Stimulated activated naive CD8-positive, alpha-beta T cell treated with anti-CD3 and anti-CD28 coated beads, Interleukin-15, amount 100 ng/mL, for 72 hours (primary cell): ENCODE measurements around the gene LRIT1.

Source experiments
- ATAC-seq: fragments of 150-1000 bp; cut with Tn5 transposase; 2 replicates; pipeline ENCODE4 v1.10.0; 2021; ENCODE audit warnings: mild to moderate bottlenecking, moderate library complexity
- DNase-seq, 2 donors: peaks; one replicate each; pipeline ENCODE4 v3.0.0; 2021 to 2022
- H3K27ac Mint-ChIP-seq, 2 donors: one replicate each; pipeline ENCODE4 v1.8.0; 2022; ENCODE audit warnings: mild to moderate bottlenecking in 2 of 2, mixed read lengths in 2 of 2, moderate library complexity in 2 of 2
- H3K27me3 Mint-ChIP-seq: one replicate; pipeline ENCODE4 v1.8.0; 2022; ENCODE audit warnings: mixed read lengths
- H3K4me1 Mint-ChIP-seq: one replicate; pipeline ENCODE4 v1.8.0; 2022; ENCODE audit warnings: mild to moderate bottlenecking, mixed read lengths
- H3K4me3 Mint-ChIP-seq, 2 donors: one replicate each; pipeline ENCODE4 v1.8.0; 2022; ENCODE audit warnings: mild to moderate bottlenecking in 2 of 2, mixed read lengths in 2 of 2, moderate library complexity in 1 of 2
- H3K9me3 Mint-ChIP-seq, 2 donors: one replicate each; pipeline ENCODE4 v1.8.0; 2022; ENCODE audit warnings: mixed read lengths in 2 of 2

LRIT1 gene

GRCh38 chr10:84194424-84195043, 46.8 kb downstream of the LRIT1 start, which contains the start of gene CDHR1:
TSS of gene CDHR1 (plus strand) at chr10:84194537. CDS start at chr10:84194761, 224 bp downstream.
- H3K9me3 Mint-ChIP-seq: no peaks in the 10 kb centered on the region

GRCh38 chr10:84193846-84194423, 47.4 kb downstream of the LRIT1 start:
- DNase-seq (no peak), ATAC-seq (no peak)
- Mint-ChIP-seq H3K4me1 (peaks cover 14% of the 10 kb centered on the region), H3K27me3 (peaks cover 46% of the 10 kb centered on the region), H3K4me3 (peak overlapping the region; percentile 19 to 77), H3K27ac (no peak overlapping the region), H3K9me3 (no peaks in the 10 kb centered on the region)

More at GRCh38 chr10:84194424-84195043, 46.8 kb downstream of the LRIT1 start, which contains the start of gene CDHR1:
- Mint-ChIP-seq H3K27ac (no peak within 1 kb of the TSS), H3K4me1 (peaks cover 14% of the 10 kb centered on the region), H3K27me3 (peaks cover 46% of the 10 kb centered on the region), H3K4me3 (peak within 1 kb of the TSS; percentile 42 to 77)
- DNase-seq (peak; percentile 32 to 49), ATAC-seq (peak; percentile 71)

DNA sequence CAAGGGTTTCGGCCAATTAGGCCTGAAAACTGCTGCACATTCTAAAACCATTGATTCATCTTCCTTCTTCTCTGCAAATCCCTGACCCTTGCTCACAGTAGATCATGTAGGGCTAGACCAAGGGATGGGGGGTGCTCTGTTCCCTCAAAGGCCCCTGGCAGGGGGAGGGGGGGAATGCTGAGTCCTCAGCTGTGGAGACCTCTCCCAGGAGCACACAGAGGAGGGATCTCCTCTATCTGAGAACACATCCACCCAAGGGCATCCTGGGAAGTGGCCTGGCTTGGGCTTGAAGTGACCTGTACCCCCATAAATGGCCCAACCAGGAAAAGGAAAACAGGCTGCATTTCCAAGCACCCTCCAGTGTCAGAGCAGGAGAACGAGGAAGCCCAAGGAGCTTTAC, 48.0 kb downstream of the LRIT1 start:
- Mint-ChIP-seq H3K27ac (no peak overlapping the region), H3K4me3 (no peak overlapping the region), H3K27me3 (peaks cover 46% of the 10 kb centered on the region), H3K9me3 (no peaks in the 10 kb centered on the region), H3K4me1 (peaks cover 14% of the 10 kb centered on the region)
- ATAC-seq (no peak), DNase-seq (no peak)

- Mint-ChIP-seq H3K4me3 (no peak overlapping the region), H3K4me1 (peaks cover 14% of the 10 kb centered on the region), H3K9me3 (no peaks in the 10 kb centered on the region), H3K27ac (peak overlapping the region in 1 of 2 donors; percentile 15), H3K27me3 (peaks cover 32% of the 10 kb centered on the region)
- DNase-seq (no peak), ATAC-seq (no peak)
These were observed 50.2 kb downstream of the LRIT1 start for GRCh38 chr10:84191106-84191505.

DNA sequence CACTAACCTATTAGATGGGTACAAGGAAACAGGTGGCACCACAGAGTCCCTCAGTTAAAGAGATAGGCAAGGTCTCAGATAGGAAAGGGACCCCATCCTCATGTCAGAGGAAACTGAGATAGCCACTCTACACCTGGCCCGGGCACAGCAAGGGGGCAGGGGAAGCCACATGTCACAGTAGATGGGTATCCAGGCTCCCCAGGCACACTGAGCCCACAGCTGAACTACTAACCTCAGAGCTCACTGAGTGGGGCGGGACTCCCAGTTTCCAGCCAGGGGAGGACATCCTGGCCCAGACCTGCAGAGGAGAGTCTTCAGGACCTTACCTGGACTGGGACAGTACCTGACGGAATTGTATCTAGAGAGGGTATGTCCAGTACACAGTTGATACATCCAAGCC, 50.7 kb downstream of the LRIT1 start:
- no peak overlapping the region for H3K27ac Mint-ChIP-seq
- no peak overlapping the region for H3K4me3 Mint-ChIP-seq
- DNase-seq (no peak), ATAC-seq (no peak)
- H3K27me3 Mint-ChIP-seq: peaks cover 28% of the 10 kb centered on the region
- H3K4me1 Mint-ChIP-seq: peaks cover 14% of the 10 kb centered on the region
- no peaks in the 10 kb centered on the region for H3K9me3 Mint-ChIP-seq

- H3K9me3 Mint-ChIP-seq: no peaks in the 10 kb centered on the region
- ATAC-seq (no peak), DNase-seq (no peak)
- no peak overlapping the region for H3K4me3 Mint-ChIP-seq
- peaks cover 10% of the 10 kb centered on the region for H3K27me3 Mint-ChIP-seq
- peaks cover 20% of the 10 kb centered on the region for H3K4me1 Mint-ChIP-seq
- no peak overlapping the region for H3K27ac Mint-ChIP-seq
These were observed 52.5 kb downstream of the LRIT1 start for GRCh38 chr10:84188815-84189214.

DNA sequence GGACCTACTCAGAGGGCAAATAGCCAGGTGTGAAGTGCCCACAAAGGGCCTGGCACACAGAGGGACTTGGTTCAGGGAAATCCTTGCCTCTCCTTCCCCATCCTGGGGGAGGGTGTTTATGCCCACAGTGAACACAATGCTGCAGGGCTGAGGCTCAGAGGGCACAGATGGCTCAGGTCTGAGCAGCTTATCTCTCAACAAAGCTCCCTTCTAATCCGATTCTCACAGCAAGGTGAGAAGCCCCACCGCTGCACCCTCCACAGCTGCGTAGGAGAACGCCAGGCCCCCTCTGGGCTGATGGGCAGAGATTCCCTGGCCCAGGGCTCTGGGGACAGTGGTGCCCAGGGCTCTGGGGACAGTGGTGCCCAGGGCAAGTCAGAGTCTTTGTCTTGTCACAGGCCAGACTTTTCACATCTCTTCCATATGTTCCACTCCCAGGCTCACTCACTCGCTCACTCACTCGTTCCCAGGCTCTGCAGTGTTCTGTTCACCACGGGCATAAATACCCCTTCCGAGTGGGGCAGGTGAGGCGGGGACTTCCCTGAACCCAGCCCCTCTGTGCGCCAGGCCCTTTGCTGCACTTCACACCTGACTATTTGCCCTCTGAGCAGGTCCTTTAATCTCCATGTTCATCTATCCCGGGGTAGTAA, 55.7 kb downstream of the LRIT1 start:
- Mint-ChIP-seq H3K27me3 (no peaks in the 10 kb centered on the region), H3K27ac (no peak overlapping the region), H3K4me3 (no peak overlapping the region), H3K4me1 (peaks cover 11% of the 10 kb centered on the region), H3K9me3 (no peaks in the 10 kb centered on the region)
- ATAC-seq: peak; percentile 17
- DNase-seq: no peak

DNA sequence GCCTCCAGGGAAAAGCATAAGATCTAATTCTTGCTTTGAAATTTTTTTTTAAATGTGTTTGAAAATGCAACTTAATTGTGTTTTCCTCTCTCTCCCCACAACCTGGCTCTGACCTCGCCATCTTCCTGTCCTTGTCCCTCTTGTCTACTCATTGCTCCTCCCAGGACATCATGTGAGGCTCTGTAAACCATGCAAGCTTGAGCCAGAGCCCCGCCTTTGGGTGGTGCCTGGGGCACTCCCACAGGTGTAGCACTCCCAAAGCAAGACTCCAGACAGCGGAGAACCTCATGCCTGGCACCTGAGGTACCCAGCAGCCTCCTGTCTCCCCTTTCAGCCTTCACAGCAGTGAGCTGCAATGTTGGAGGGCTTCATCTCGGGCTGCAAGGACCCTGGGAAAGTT, 56.8 kb downstream of the LRIT1 start:
- no peaks in the 10 kb centered on the region for H3K9me3 Mint-ChIP-seq
- DNase-seq (no peak), ATAC-seq (no peak)
- no peak overlapping the region for H3K4me3 Mint-ChIP-seq
- no peaks in the 10 kb centered on the region for H3K27me3 Mint-ChIP-seq
- H3K4me1 Mint-ChIP-seq: peaks cover 5% of the 10 kb centered on the region
- no peak overlapping the region for H3K27ac Mint-ChIP-seq

- DNase-seq: no peak
- Mint-ChIP-seq H3K9me3 (no peaks in the 10 kb centered on the region), H3K27ac (no peak overlapping the region), H3K4me3 (no peak overlapping the region), H3K4me1 (peaks cover 5% of the 10 kb centered on the region), H3K27me3 (no peaks in the 10 kb centered on the region)
- no peak for ATAC-seq
These were observed 59.7 kb downstream of the LRIT1 start for GRCh38 chr10:84181631-84182030.
